Measurements from ENCODE around the gene SCAMP1. TPM values are rescaled to one million over a fixed set of nuclear protein-coding genes. Genes with fewer than 3 reads are reported as not detected.
A peak's percentile ranks its signal among the peaks of the same experiment; 100 is the strongest.

Gene SCAMP1
- total and polyA plus RNA-seq, 2 of the 13 experiments (the other 11 are each of a cell fraction or from before 2014, with no cell fraction given): 18.2 to 33.7 TPM

- TF ChIP-seq KDM4B (CRISPR knock-in tag; IDR thresholded peaks at IDR 0.05) (no peak), DZIP1 (CRISPR knock-in tag; IDR thresholded peaks at IDR 0.05) (no peak), ZMYM4 (CRISPR knock-in tag; IDR thresholded peaks at IDR 0.05) (peak; percentile 15; the same call in 1 of the 2 replicates), SALL1 (CRISPR knock-in tag; IDR thresholded peaks at IDR 0.05) (peak; percentile 18; the same call in 1 of the 2 replicates), HNRNPUL1 (IDR thresholded peaks at IDR 0.05; ENCODE audit: low read depth, low read length) (no peak), GTF3A (CRISPR knock-in tag; conservative IDR thresholded peaks at IDR 0.05) (no peak), RFXANK (CRISPR knock-in tag; IDR thresholded peaks at IDR 0.05) (no peak), KDM3A (CRISPR knock-in tag; IDR thresholded peaks at IDR 0.05; ENCODE audit: low read depth) (no peak), ZNF629 (CRISPR knock-in tag; conservative IDR thresholded peaks at IDR 0.05) (no peak), ZNF136 (CRISPR knock-in tag; IDR thresholded peaks at IDR 0.05; ENCODE audit: low read depth) (no peak), ZKSCAN5 (CRISPR knock-in tag; IDR thresholded peaks at IDR 0.05) (no peak), ZNF326 (CRISPR knock-in tag; IDR thresholded peaks at IDR 0.05; ENCODE audit: borderline replicate concordance) (no peak), LCORL (IDR thresholded peaks at IDR 0.05) (no peak), LCORL (CRISPR knock-in tag; IDR thresholded peaks at IDR 0.05) (peak; percentile 40; the same call in 1 of the 2 replicates), HOMEZ (CRISPR knock-in tag; IDR thresholded peaks at IDR 0.05; ENCODE audit: low read depth) (no peak), ZNF232 (CRISPR knock-in tag; IDR thresholded peaks at IDR 0.05; ENCODE audit: borderline replicate concordance) (no peak), ZBTB20 (CRISPR knock-in tag; IDR thresholded peaks at IDR 0.05; ENCODE audit: borderline replicate concordance, low read depth) (peak; percentile 94; the same call in 1 of the 2 replicates), ZNF543 (CRISPR knock-in tag; IDR thresholded peaks at IDR 0.05) (no peak), ISX (CRISPR knock-in tag; conservative IDR thresholded peaks at IDR 0.05) (no peak), KLF13 (CRISPR knock-in tag; IDR thresholded peaks at IDR 0.05) (no peak), ARID5B (CRISPR knock-in tag; IDR thresholded peaks at IDR 0.05) (peak; percentile 37; the same call in 1 of the 2 replicates), AKAP8 (CRISPR knock-in tag; IDR thresholded peaks at IDR 0.05) (no peak), ZNF234 (CRISPR knock-in tag; conservative IDR thresholded peaks at IDR 0.05) (no peak), MXD3 (CRISPR knock-in tag; IDR thresholded peaks at IDR 0.05) (no peak)
Measured at GRCh38 chr5:78508186-78508765, 147.9 kb downstream of the SCAMP1 start (continued).

Data from HepG2 (cell line).